ENCODE measurements around the gene ABCA2.
"Not testable (repeated sequence)": the region's sequence is repeated elsewhere in the genome, so short reads cannot be mapped to it uniquely, and the experiment has no call there.

The ABCA2 gene

GRCh38 chr9:137012694-137013570 lies 15.1 kb downstream of the ABCA2 start:
- DNase-seq: peak; percentile 18

GRCh38 chr9:137011907-137012675 lies 15.9 kb downstream of the ABCA2 start:
- DNase-seq: no peak

GRCh38 chr9:137011156-137011555 lies 16.9 kb downstream of the ABCA2 start:
- no peak for DNase-seq

GRCh38 chr9:137009938-137010732 lies 17.9 kb downstream of the ABCA2 start:
- no peak for DNase-seq

GRCh38 chr9:137009217-137009616 lies 18.8 kb downstream of the ABCA2 start:
- no peak for DNase-seq

GRCh38 chr9:137008312-137008711 lies 19.7 kb downstream of the ABCA2 start:
- no peak for DNase-seq

GRCh38 chr9:137007816-137008270 lies 20.2 kb downstream of the ABCA2 start:
- DNase-seq: no peak

GRCh38 chr9:137007108-137007815 lies 20.8 kb downstream of the ABCA2 start:
- DNase-seq: no peak

GRCh38 chr9:137006116-137007003 lies 21.7 kb downstream of the ABCA2 start:
- DNase-seq: no peak

GRCh38 chr9:137004285-137004684 lies 23.8 kb downstream of the ABCA2 start:
- DNase-seq: not testable (repeated sequence)

GRCh38 chr9:137002646-137003041 lies 25.4 kb downstream of the ABCA2 start:
- DNase-seq: no peak

- DNase-seq: no peak
These were observed 26.0 kb downstream of the ABCA2 start for GRCh38 chr9:137001857-137002645.

- no peak for DNase-seq
These were observed 27.7 kb downstream of the ABCA2 start for GRCh38 chr9:137000177-137000930.

- peak; percentile 30 for DNase-seq
These were observed 30.2 kb downstream of the ABCA2 start for GRCh38 chr9:136997830-136998234.

GRCh38 chr9:136997371-136997770 lies 30.7 kb downstream of the ABCA2 start:
- no peak for DNase-seq

- DNase-seq: peak; percentile 65
These were observed 31.4 kb downstream of the ABCA2 start, which contains the start of gene CLIC3 for GRCh38 chr9:136996361-136997292. TSS of gene CLIC3 (minus strand) at chr9:136996568. CDS start at chr9:136996543, 25 bp downstream.

- no peak for DNase-seq
These were observed 32.2 kb downstream of the ABCA2 start for GRCh38 chr9:136995772-136996311.

GRCh38 chr9:136995362-136995761 lies 32.7 kb downstream of the ABCA2 start:
- DNase-seq: no peak

Data from NCI-H82 (cell line).